ENCODE measurements around the gene MDM4.
"Not testable (repeated sequence)": the region's sequence is repeated elsewhere in the genome, so short reads cannot be mapped to it uniquely, and the experiment has no call there.

- not testable (repeated sequence) for TF ChIP-seq CTCF, POLR2A (IDR thresholded peaks at IDR 0.05)
Observed at GRCh38 chr1:204570021-204570420, 53.8 kb downstream of the MDM4 start.
